D721Med (cell line): ENCODE measurements around the gene ZC3H12D.

Source experiments
- DNase-seq: peaks from one replicate; pipeline ENCODE4 v3.0.0; 2011; ENCODE audit warnings: low spot score; ENCODE audit not compliant: insufficient read length
- FAIRE-seq: peaks from 2 replicates; lab custom pipeline; 2011; peaks lifted over from hg19 to GRCh38; lab: Jason Lieb, UNC
- TF ChIP-seq, protein P1 (sequence below): IDR thresholded peaks from 2 replicates; pipeline ENCODE4 v1.5.1; 2012; ENCODE audit warnings: mild to moderate bottlenecking, control low read depth; ENCODE audit not compliant: insufficient read depth; ENCODE audit errors: missing control alignments

Gene ZC3H12D

DNA sequence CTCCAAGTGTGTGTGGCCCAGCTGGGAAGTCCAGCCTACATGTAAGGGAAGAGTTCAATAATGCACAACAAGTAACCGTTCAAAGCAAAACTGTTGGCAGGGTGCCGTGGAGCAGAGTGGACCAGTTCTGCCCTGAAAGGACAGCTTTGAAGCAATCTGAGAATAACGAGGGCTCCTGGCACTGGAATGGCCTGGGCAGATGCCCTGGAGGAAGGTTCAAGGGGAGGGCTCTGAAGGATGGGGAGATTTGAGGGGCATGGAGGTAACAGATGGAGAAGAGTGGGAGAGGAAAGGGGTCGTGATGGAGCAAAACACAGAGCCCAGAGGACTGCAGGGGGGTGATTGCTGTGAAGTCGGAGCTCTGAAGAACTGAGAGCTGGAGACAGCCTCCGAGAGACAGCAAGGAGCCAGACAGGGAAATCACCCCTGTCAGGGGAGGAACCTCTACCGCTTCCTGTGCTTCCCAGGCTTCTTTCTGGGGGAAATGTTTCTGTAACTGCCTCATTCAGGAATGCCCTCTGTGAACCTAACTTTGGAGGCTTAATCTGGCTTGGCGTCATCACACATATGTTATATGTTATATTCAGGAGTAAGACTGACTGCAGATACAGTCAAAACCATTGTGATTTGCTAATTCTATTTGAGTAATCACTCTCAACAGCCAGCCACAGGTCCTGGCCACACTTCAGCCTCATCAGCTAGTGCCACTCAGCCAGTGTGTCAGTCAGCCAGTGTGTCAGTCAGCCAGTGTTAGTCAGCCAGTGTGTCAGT is 41.2 kb downstream of the ZC3H12D start:
- TF ChIP-seq, protein P1, sequence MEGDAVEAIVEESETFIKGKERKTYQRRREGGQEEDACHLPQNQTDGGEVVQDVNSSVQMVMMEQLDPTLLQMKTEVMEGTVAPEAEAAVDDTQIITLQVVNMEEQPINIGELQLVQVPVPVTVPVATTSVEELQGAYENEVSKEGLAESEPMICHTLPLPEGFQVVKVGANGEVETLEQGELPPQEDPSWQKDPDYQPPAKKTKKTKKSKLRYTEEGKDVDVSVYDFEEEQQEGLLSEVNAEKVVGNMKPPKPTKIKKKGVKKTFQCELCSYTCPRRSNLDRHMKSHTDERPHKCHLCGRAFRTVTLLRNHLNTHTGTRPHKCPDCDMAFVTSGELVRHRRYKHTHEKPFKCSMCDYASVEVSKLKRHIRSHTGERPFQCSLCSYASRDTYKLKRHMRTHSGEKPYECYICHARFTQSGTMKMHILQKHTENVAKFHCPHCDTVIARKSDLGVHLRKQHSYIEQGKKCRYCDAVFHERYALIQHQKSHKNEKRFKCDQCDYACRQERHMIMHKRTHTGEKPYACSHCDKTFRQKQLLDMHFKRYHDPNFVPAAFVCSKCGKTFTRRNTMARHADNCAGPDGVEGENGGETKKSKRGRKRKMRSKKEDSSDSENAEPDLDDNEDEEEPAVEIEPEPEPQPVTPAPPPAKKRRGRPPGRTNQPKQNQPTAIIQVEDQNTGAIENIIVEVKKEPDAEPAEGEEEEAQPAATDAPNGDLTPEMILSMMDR = no peak
- FAIRE-seq = no peak

DNA sequence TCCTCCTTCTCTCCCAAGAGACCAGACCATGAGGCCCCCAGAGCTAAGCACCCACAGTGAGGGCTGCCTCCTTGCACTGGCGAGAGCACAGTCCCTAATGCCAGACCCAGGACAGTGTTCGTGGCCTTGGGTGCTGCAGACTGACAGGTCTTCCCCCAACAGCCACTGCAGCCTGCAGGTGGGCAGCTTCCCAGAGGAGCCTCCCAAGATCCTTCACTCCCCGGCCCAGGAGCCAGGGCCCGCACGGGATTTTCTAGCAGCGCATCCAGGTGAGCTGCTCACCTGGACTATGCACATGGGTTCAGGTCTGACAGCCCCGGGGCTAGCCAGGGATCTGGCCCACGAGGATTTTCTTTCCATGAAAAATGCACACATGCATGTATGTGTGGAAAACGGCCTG is 43.1 kb downstream of the ZC3H12D start:
- no peak for FAIRE-seq
- no peak for DNase-seq

More for the DNA sequence above, 41.2 kb downstream of the ZC3H12D start:
- no peak for DNase-seq

DNA sequence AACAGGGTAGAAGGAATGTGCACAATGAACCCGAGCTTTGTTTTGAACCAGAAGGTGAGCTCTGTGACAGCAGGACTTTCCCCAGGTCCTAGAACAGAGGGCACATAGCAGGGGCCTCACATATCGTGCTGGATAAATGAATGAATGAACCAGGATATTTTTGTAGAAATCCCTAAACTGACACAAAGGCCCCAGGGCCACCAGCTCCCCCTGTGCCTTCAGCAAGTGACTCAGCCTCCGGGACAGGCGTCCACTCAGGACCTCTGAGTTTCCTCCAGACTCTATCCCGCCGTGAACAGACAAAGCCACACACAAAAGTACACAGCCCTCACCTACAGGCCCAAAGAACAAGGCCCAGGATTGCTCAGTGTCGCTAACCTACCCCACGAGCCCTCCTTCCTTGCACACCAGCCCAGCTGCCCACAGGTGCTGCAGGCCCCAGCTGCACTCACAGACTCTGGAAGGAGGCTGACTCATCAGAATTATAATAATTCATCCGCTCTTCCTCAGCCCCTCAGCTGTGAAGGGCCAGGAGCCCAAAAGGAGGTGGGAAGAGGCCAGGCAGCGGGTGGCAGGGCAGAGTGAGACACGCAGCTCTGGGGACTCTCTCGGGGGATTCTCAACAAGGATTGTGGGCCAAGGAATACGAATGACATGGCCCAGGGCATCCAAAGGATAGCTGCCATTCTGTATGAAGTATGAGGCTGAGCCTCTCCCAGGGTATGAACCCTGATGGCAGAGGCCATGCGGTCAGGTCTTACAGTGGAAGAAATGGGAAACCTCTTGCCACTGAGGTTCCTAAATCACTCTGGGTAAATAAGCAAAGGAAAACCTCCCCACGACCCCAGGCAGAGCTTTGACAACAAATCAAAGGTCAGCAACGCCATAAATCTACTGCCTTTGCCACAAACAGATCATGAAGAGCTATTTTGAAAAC is 43.8 kb downstream of the ZC3H12D start:
- TF ChIP-seq, protein P1 = no peak
- FAIRE-seq (no peak), DNase-seq (no peak)

More for the DNA sequence above, 43.1 kb downstream of the ZC3H12D start:
- TF ChIP-seq, protein P1 = no peak

DNA sequence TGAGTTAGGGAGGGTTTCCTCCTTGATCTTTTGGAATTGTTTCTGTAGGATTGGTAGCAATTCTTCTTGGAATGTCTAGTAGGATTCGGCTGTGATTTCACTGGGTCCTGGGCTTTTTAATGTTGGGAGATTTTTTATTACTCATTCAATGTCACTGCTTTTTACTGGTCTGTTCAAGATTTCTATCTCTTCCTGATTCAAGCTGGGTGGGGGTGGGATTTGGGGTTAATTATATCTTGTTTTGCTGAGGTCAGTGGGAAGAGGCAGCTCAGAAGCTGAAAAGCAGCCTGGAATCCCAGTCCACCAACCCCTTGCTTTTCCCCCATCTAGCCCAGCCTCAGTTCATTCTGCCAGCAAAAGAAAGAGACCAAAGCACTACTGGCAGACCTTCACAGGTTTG is 45.2 kb downstream of the ZC3H12D start:
- FAIRE-seq (no peak), DNase-seq (no peak)
- TF ChIP-seq, protein P1 = no peak

DNA sequence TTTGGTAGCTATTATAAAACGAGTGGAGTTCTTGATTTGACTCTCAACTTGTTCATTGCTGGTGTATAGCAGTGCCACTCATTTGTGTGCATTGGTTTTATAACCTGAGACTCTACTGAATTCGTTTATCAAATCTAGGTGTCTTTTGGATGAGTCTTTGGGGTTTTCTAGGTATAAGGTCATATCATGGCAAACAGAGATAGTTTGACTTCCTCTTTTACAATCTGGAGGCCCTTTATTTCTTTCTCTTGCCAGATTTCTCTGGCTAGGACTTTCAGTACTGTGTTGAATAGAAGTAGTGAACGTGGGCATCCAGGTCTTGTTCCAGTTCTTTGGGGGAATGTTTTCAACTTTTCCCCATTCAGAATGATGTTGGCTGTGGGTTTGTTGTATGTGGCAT is 46.0 kb downstream of the ZC3H12D start:
- TF ChIP-seq, protein P1 = no peak
- FAIRE-seq = no peak
- no peak for DNase-seq

DNA sequence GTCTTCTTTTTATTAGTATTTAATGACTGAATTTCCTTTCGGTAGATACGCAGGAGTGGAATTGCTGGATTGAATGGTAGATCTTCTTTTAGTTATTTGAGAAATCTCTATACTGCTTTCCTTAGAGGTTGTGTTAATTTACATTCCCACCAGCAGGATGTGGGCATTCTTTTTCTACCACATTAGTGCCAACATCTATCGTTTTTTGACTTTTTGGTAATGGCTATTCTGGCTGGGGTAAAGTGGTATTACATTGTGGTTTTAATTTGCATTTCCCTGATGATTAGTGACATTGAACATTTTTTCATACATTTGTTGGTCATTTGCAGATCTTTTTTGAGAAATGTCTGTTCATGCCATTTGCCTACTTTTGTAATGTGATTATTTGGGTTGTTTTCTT is 47.6 kb downstream of the ZC3H12D start:
- DNase-seq = no peak
- FAIRE-seq = no peak
- TF ChIP-seq, protein P1 = no peak
